ENCODE results near the gene OCA2.
"Not testable (repeated sequence)": the region's sequence is repeated elsewhere in the genome, so short reads cannot be mapped to it uniquely, and the experiment has no call there.

Gene OCA2

GRCh38 chr15:28023933-28024888 is 74.9 kb downstream of the OCA2 start:
- no peak for DNase-seq (ENCODE audit: low read depth, low spot score)

GRCh38 chr15:28023422-28023821 is 75.7 kb downstream of the OCA2 start:
- no peak for DNase-seq (ENCODE audit: low read depth, low spot score)

GRCh38 chr15:28022961-28023360 is 76.2 kb downstream of the OCA2 start:
- DNase-seq (ENCODE audit: low read depth, low spot score), result no peak

- DNase-seq (ENCODE audit: low read depth, low spot score), result no peak
Measured at GRCh38 chr15:28022181-28022580, 76.9 kb downstream of the OCA2 start.

GRCh38 chr15:28021281-28022039 is 77.7 kb downstream of the OCA2 start:
- DNase-seq (ENCODE audit: low read depth, low spot score), result peak; percentile 20

- no peak for DNase-seq (ENCODE audit: low read depth, low spot score)
Measured at GRCh38 chr15:28020644-28021043, 78.5 kb downstream of the OCA2 start.

- no peak for DNase-seq (ENCODE audit: low read depth, low spot score)
Measured at GRCh38 chr15:28019594-28020309, 79.4 kb downstream of the OCA2 start.

- no peak for DNase-seq (ENCODE audit: low read depth, low spot score)
Measured at GRCh38 chr15:28018291-28019044, 80.6 kb downstream of the OCA2 start.

- no peak for DNase-seq (ENCODE audit: low read depth, low spot score)
Measured at GRCh38 chr15:28017423-28017924, 81.6 kb downstream of the OCA2 start.

- DNase-seq (ENCODE audit: low read depth, low spot score), result no peak
Measured at GRCh38 chr15:28015855-28016254, 83.3 kb downstream of the OCA2 start.

- no peak for DNase-seq (ENCODE audit: low read depth, low spot score)
Measured at GRCh38 chr15:28014623-28015200, 84.4 kb downstream of the OCA2 start.

GRCh38 chr15:28013976-28014375 is 85.1 kb downstream of the OCA2 start:
- DNase-seq (ENCODE audit: low read depth, low spot score), result no peak

GRCh38 chr15:28013480-28013879 is 85.6 kb downstream of the OCA2 start:
- DNase-seq (ENCODE audit: low read depth, low spot score), result no peak

GRCh38 chr15:28012231-28012630 is 86.9 kb downstream of the OCA2 start:
- DNase-seq (ENCODE audit: low read depth, low spot score), result no peak

GRCh38 chr15:28008175-28008574 is 90.9 kb downstream of the OCA2 start:
- DNase-seq (ENCODE audit: low read depth, low spot score), result not testable (repeated sequence)

GRCh38 chr15:28006116-28006905 is 92.8 kb downstream of the OCA2 start:
- DNase-seq (ENCODE audit: low read depth, low spot score), result no peak

GRCh38 chr15:28005004-28005527 is 94.0 kb downstream of the OCA2 start:
- DNase-seq (ENCODE audit: low read depth, low spot score), result no peak

GRCh38 chr15:28004143-28005003 is 94.7 kb downstream of the OCA2 start:
- DNase-seq (ENCODE audit: low read depth, low spot score), result no peak

Data from iPS DF 19.7 (cell line).